DOHH2 (cell line): Measurements from ENCODE around the gene ANGPT4.

Experiments used
- CTCF ChIP-seq: fragments of 200-600 bp; sonication (generic); IDR thresholded peaks from one replicate; pipeline ENCODE4 v1.5.1; 2014; ENCODE audit warnings: antibody characterized with exemption, mild to moderate bottlenecking, low read depth, low read length; ENCODE audit not compliant: poor library complexity, severe bottlenecking
- EZH2phosphoT487 ChIP-seq: fragments of 200-600 bp; sonication (generic); IDR thresholded peaks from 2 replicates; pipeline ENCODE4 v1.6.1; 2017; ENCODE audit warnings: borderline replicate concordance, mild to moderate bottlenecking, antibody characterized with exemption, low read length, moderate library complexity, mixed read lengths

- TF ChIP-seq CTCF: no peak
- no peak for TF ChIP-seq EZH2phosphoT487
These were observed 37.6 kb upstream of the ANGPT4 start for GRCh38 chr20:953742-954141.
